GM10266 (cell line): ENCODE results near the gene PDLIM3.

ENCODE experiments used
- DNase-seq: peaks from one replicate; pipeline ENCODE4 v3.0.0; 2012; ENCODE audit errors: extremely low spot score
- CTCF ChIP-seq: IDR thresholded peaks from 2 replicates; pipeline ENCODE4 v1.5.1; 2012; ENCODE audit warnings: mild to moderate bottlenecking, low read depth; ENCODE audit not compliant: control insufficient read depth, insufficient read depth; ENCODE audit errors: missing control alignments

PDLIM3 gene

GRCh38 chr4:185529413-185529812 lies 5.9 kb downstream of the PDLIM3 start:
- no peak for DNase-seq

GRCh38 chr4:185524888-185525863 lies 10.1 kb downstream of the PDLIM3 start:
- TF ChIP-seq CTCF = no peak
- DNase-seq = no peak

More at GRCh38 chr4:185529413-185529812, 5.9 kb downstream of the PDLIM3 start:
- no peak for TF ChIP-seq CTCF

DNA sequence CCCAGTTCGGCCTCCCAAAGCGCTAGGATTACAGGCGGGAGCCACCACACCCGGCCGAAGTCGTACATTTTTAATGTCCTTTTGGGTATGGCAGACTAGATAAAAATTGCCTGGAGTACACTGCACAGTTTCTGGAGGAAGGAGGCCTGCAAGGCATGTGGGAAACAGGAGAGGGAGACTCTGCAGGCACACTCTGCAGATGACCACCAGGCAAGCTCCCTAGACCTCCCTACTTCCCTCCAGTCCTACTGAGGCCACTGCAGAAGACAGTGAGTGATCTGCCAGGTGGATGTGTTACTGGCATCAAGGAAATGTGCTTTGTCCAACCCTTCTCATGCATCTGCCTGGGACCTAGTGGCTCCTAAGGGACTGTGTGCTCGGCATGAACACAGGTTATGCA lies 11.4 kb downstream of the PDLIM3 start:
- TF ChIP-seq CTCF = no peak
- no peak for DNase-seq

DNA sequence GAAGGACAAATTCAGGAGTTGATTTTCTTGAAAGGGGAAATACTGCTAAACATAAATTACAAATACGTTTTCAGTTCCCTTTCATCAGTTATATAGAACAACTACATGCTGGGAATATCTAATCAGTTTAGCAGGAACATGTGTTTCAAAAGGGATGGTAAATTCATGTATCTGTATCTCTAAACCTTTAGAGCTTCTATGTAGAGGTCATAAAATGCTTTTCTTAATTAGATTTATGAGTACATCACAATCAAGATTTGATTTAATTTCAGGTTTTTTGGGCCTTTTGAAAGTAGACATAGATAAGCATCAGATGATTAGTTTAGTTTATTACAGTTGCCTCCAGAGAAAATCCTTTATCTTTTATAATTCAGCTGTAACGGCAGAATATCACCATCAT lies 12.9 kb downstream of the PDLIM3 start:
- DNase-seq = no peak
- TF ChIP-seq CTCF = no peak

DNA sequence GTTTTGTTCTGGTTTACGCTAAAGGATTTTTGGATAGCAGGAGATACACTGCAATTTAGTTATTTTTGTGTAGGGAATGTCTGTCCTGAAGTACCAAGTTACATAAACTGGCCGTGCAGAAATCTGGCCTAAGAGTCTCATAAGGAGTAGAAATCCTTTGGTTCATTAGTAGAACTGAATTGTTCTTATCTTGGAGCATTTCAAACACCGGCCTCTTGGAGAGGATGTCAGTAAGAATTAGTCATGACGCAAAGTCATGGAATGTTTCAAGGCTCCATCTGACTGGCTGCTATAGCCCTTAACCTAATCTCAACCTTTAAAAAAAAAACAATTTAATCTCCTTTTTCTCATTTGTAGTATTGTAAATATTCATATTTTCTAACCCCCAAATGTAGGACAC lies 15.2 kb downstream of the PDLIM3 start:
- no peak for DNase-seq
- TF ChIP-seq CTCF = no peak

DNA sequence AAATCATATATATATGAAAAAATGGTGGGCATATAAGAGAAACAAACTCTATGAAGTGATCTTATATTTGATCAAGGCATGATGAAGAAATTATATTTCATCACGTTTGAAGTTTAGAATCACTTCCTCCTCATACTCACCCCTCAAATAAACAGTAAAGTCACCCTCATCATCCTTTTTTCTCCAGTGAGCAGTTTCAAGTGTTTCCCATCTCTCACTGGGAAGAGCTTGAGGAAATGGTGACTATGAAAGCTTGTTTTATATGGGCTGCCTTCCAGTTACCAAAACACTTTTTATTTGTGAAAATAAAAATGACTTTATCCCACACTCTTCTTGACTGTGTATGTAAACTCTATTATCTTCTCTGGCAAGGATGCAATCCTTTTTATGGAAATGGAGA lies 16.8 kb downstream of the PDLIM3 start:
- DNase-seq = no peak
- no peak for TF ChIP-seq CTCF

DNA sequence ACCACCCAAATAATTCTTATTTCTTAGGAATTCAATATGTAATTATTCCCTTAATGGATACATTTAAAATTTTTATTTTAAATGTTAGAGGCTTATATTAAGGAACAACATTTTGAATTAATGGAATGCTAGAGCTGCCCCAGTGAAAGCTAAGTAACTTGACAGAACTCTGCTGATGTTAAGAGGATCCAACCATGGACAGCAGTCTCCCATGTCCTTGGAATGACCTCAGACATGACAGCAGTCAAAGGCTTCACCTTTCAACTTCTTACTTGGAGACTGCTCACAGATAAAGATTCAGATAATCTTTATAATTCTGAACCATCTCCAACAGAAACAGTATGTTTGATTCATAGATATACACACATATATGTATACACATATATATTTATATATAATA lies 17.2 kb downstream of the PDLIM3 start:
- no peak for DNase-seq
- TF ChIP-seq CTCF = no peak
